ENCODE data around the gene KCNE3.

Gene KCNE3

GRCh38 chr11:74468521-74468920 lies 1.2 kb upstream of the KCNE3 start:
- TF ChIP-seq TAF1 (IDR thresholded peaks at IDR 0.05; ENCODE audit: borderline replicate concordance, insufficient read depth, low read length) (no peak), POLR2AphosphoS5 (IDR thresholded peaks at IDR 0.05; ENCODE audit: low read depth, low read length) (no peak), REST (IDR thresholded peaks at IDR 0.05; ENCODE audit: insufficient read depth in 1 of 2, low read depth in 2 of 2, low read length in 2 of 2) (no peak), FOXP2 (optimal IDR thresholded peaks at IDR 0.05; ENCODE audit: borderline replicate concordance, extremely low read depth, extremely low read length, insufficient read depth) (no peak), SIN3A (IDR thresholded peaks at IDR 0.05; ENCODE audit: borderline replicate concordance, insufficient read depth, low read length) (no peak)

DNA sequence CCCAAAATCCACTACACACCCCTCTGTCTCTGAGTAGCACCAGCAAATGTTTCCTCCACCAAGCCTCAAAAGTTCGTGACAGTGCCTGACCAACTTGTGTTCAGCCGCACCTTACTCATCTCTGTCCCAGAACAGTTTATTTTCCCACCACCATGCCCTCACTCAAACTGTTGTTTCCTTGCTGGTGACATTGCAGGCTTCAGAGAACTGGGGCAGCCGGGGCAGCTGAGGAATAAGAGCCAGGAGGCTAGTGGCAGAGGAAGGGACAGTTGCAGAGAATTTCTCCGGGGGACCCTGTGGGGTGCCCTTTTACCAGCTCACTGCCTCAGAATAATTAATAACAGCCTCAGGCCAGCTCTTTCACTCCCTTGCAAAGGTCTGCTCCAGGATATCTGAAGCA lies 709 bp upstream of the KCNE3 start:
- TF ChIP-seq POLR2AphosphoS5 (IDR thresholded peaks at IDR 0.05; ENCODE audit: low read depth, low read length) (no peak), TAF1 (IDR thresholded peaks at IDR 0.05; ENCODE audit: borderline replicate concordance, insufficient read depth, low read length) (no peak), SIN3A (IDR thresholded peaks at IDR 0.05; ENCODE audit: borderline replicate concordance, insufficient read depth, low read length) (no peak), FOXP2 (optimal IDR thresholded peaks at IDR 0.05; ENCODE audit: borderline replicate concordance, extremely low read depth, extremely low read length, insufficient read depth) (no peak), REST (IDR thresholded peaks at IDR 0.05; ENCODE audit: insufficient read depth in 1 of 2, low read depth in 2 of 2, low read length in 2 of 2) (no peak)

- TF ChIP-seq TAF1 (IDR thresholded peaks at IDR 0.05; ENCODE audit: borderline replicate concordance, insufficient read depth, low read length) (no peak), REST (IDR thresholded peaks at IDR 0.05; ENCODE audit: insufficient read depth in 1 of 2, low read depth in 2 of 2, low read length in 2 of 2) (no peak), FOXP2 (optimal IDR thresholded peaks at IDR 0.05; ENCODE audit: borderline replicate concordance, extremely low read depth, extremely low read length, insufficient read depth) (no peak), SIN3A (IDR thresholded peaks at IDR 0.05; ENCODE audit: borderline replicate concordance, insufficient read depth, low read length) (no peak), POLR2AphosphoS5 (IDR thresholded peaks at IDR 0.05; ENCODE audit: low read depth, low read length) (no peak)
These were observed 2.0 kb downstream of the KCNE3 start for GRCh38 chr11:74465291-74465708.

- no peak for TF ChIP-seq FOXP2 (optimal IDR thresholded peaks at IDR 0.05; ENCODE audit: borderline replicate concordance, extremely low read depth, extremely low read length, insufficient read depth)
- no peak for TF ChIP-seq POLR2AphosphoS5 (IDR thresholded peaks at IDR 0.05; ENCODE audit: low read depth, low read length)
- TF ChIP-seq REST (IDR thresholded peaks at IDR 0.05; ENCODE audit: insufficient read depth in 1 of 2, low read depth in 2 of 2, low read length in 2 of 2): no peak
- no peak for TF ChIP-seq SIN3A (IDR thresholded peaks at IDR 0.05; ENCODE audit: borderline replicate concordance, insufficient read depth, low read length)
These were observed 2.6 kb downstream of the KCNE3 start for GRCh38 chr11:74464746-74465145.

DNA sequence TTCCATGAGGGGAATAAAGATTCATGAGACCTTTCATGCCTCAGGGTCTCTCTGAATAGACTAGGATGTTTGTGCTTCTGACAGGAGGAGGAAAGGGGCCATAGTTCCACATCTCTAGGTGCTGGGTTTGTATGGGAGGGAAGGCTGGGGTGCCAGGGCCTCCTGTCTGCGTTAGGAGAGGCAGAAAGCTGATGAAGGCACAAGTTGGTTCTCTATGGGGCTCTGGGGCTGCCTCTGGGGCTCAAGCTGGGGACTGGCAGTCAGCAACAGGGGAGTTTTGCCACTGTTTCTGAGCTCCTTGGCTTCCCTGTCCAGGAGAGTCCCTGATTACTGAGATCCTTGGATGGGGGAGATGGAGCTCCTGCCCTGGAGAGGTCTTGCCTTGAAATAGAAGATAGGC lies 4.1 kb downstream of the KCNE3 start:
- TF ChIP-seq REST (IDR thresholded peaks at IDR 0.05; ENCODE audit: insufficient read depth in 1 of 2, low read depth in 2 of 2, low read length in 2 of 2) (no peak), SIN3A (IDR thresholded peaks at IDR 0.05; ENCODE audit: borderline replicate concordance, insufficient read depth, low read length) (no peak), POLR2AphosphoS5 (IDR thresholded peaks at IDR 0.05; ENCODE audit: low read depth, low read length) (no peak), FOXP2 (optimal IDR thresholded peaks at IDR 0.05; ENCODE audit: borderline replicate concordance, extremely low read depth, extremely low read length, insufficient read depth) (no peak), TAF1 (IDR thresholded peaks at IDR 0.05; ENCODE audit: borderline replicate concordance, insufficient read depth, low read length) (no peak)

Measured in PFSK-1 (cell line).